ENCODE measurements around the gene DHRS9. TPM values are rescaled to one million over a fixed set of nuclear protein-coding genes. Genes with fewer than 3 reads are reported as not detected.

DHRS9 gene
- total and polyA plus RNA-seq, 2 experiments from 2014 or later: not detected

DNA sequence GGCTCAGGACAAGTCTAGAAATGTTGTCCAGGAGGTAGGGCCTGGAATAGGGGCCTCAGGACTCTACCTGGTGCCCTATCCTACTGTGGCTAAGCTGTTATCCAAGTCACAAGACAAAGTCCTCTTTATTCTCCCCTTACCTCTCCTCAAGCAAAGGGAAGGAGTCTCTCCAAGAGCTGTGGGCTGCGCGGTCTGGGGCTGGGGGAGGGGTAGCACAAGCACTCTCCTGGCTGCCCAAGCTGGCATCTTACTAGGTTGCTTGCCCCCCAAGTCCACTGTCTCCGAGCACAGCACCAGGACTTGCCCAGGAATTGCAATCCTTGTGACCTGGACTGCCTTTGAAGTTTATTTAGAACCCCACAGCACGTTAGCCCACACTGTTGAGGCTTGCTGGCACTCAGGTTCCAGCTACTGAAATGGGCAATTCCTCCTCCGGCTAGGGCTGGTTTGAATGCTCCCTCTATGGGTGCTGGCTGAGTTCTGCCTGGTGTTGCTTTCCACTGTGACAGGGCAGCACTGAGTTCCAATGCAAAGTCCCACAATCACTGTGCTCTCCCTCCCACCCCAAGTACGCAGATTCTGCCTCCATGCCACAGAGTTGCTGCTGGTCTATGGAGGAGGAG is 18.5 kb downstream of the DHRS9 start:
- no peak overlapping the region for H2AFZ ChIP-seq
- 22% methylated on average over 6 of the region's 6 CpGs for WGBS, 2 experiments (ENCODE audit: low coverage in 1 of 2, low lambda C conversion rate in 2 of 2, missing lambda C conversion rate in 2 of 2)
- in situ Hi-C loops (cut with MboI): no loop called here

DNA sequence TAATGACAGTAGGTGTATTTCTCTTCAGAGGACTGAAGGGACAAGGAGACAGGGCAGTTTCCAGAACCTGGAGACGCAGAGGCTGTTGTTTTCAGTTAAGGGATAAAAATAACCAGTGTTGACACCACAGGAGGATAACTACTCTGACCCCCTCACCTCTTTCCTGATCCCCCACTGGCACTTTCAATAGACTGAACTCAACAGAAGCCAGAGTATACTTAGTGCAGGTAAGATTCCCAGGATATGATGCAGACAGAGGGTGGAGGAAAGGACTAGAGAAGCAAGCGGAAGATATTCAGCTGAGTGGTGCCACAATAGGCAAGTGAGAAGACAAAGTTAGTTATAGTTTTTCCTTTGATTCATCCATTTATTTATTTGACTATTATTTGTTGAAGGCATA is 19.8 kb downstream of the DHRS9 start:
- H3K27ac ChIP-seq: no peak overlapping the region
- H3K27me3 ChIP-seq (replicated peaks; ENCODE audit: insufficient read depth): peaks cover 30% of the 10 kb centered on the region; the same call in 1 of the 2 replicates
- in situ Hi-C loops (cut with MboI): no loop called here
- no peak for DNase-seq
- H3K9me3 ChIP-seq (ENCODE audit: low read depth): no peaks in the 10 kb centered on the region
- H3K4me1 ChIP-seq (ENCODE audit: insufficient read depth): 0 out of 2 replicates have a peak, but pooled peaks cover 3% of the 10 kb centered on the region
- 39 to 41% methylated on average over 2 of the region's 2 CpGs for WGBS, 2 experiments (ENCODE audit: low coverage in 1 of 2, low lambda C conversion rate in 2 of 2, missing lambda C conversion rate in 2 of 2)
- H3F3A ChIP-seq (ENCODE audit: insufficient read depth): no peaks in the 10 kb centered on the region
- no peaks in the 10 kb centered on the region for H3K36me3 ChIP-seq (ENCODE audit: low read depth)
- TF ChIP-seq EZH2 (IDR thresholded peaks at IDR 0.05; ENCODE audit: insufficient read depth, poor library complexity, severe bottlenecking): no peak
- TF ChIP-seq EZH2phosphoT487 (IDR thresholded peaks at IDR 0.05; ENCODE audit: insufficient read depth, low read depth): no peak
- no peak overlapping the region for H2AFZ ChIP-seq
- H3K4me2 ChIP-seq (ENCODE audit: unreplicated experiment): no peak overlapping the region
- no peaks in the 10 kb centered on the region for H3K79me2 ChIP-seq (ENCODE audit: insufficient read depth)
- no peaks in the 10 kb centered on the region for H3K9me2 ChIP-seq (ENCODE audit: insufficient read depth)
- H3K4me3 ChIP-seq: no peak overlapping the region
- H4K20me1 ChIP-seq (ENCODE audit: insufficient read depth): no peaks in the 10 kb centered on the region
- H3K9ac ChIP-seq: no peak overlapping the region

More for the DNA sequence above, 18.5 kb downstream of the DHRS9 start:
- Histone ChIP-seq H3K79me2 (ENCODE audit: insufficient read depth) (no peaks in the 10 kb centered on the region), H3F3A (ENCODE audit: insufficient read depth) (no peaks in the 10 kb centered on the region), H3K27ac (no peak overlapping the region), H3K4me3 (no peak overlapping the region), H3K9ac (no peak overlapping the region), H3K9me3 (ENCODE audit: low read depth) (no peaks in the 10 kb centered on the region), H3K4me2 (ENCODE audit: unreplicated experiment) (no peak overlapping the region), H3K36me3 (ENCODE audit: low read depth) (no peaks in the 10 kb centered on the region), H3K4me1 (ENCODE audit: insufficient read depth) (0 out of 2 replicates have a peak, but pooled peaks cover 3% of the 10 kb centered on the region), H3K27me3 (replicated peaks; ENCODE audit: insufficient read depth) (peaks cover 26% of the 10 kb centered on the region; the same call in 1 of the 2 replicates), H3K9me2 (ENCODE audit: insufficient read depth) (no peaks in the 10 kb centered on the region), H4K20me1 (ENCODE audit: insufficient read depth) (no peaks in the 10 kb centered on the region)
- DNase-seq: no peak
- TF ChIP-seq EZH2phosphoT487 (IDR thresholded peaks at IDR 0.05; ENCODE audit: insufficient read depth, low read depth): no peak
- TF ChIP-seq EZH2 (IDR thresholded peaks at IDR 0.05; ENCODE audit: insufficient read depth, poor library complexity, severe bottlenecking): no peak

DNA sequence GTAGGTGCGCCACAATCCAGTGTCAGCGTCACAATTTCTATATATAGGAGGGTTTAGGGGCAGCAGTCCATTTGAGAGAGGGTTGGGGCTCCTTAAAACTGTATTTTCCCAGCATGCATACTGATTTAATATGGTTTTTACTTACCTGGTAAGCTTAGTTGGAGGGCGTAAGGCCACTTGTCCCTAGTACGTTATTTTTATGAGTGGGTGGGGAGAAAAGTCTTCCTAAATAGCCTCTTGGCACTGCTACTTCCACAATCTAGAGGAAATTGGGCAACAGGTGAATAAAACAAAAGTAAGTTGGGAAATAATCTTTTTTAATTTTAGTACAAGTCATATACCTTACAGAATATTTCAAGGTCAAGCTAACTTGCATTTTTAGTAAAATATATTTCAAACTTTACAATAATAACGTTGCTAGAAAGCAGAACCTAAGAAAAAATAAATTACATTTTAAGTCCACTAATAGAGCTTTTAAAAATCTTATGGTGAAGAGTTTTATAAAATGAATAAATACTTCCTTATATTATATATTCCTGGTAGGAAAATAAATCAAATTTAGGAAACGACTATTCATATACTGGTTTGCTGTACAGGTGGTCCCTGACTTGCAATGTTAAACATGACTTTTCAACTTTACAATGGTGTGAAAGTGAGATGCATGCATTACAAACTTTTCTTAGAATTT is 20.9 kb downstream of the DHRS9 start:
- Histone ChIP-seq H3K27ac (no peak overlapping the region), H3K36me3 (ENCODE audit: low read depth) (no peaks in the 10 kb centered on the region), H3K9me3 (ENCODE audit: low read depth) (no peaks in the 10 kb centered on the region), H3K4me1 (ENCODE audit: insufficient read depth) (peaks cover 4% of the 10 kb centered on the region; the same call in 1 of the 2 replicates), H4K20me1 (ENCODE audit: insufficient read depth) (no peaks in the 10 kb centered on the region), H3K4me3 (no peak overlapping the region), H3K9me2 (ENCODE audit: insufficient read depth) (no peaks in the 10 kb centered on the region), H2AFZ (no peak overlapping the region), H3K79me2 (ENCODE audit: insufficient read depth) (no peaks in the 10 kb centered on the region), H3K27me3 (replicated peaks; ENCODE audit: insufficient read depth) (peaks cover 30% of the 10 kb centered on the region; the same call in 1 of the 2 replicates), H3F3A (ENCODE audit: insufficient read depth) (peaks cover 3% of the 10 kb centered on the region; the same call in 1 of the 2 replicates), H3K4me2 (ENCODE audit: unreplicated experiment) (no peak overlapping the region), H3K9ac (no peak overlapping the region)
- in situ Hi-C loops (cut with MboI): no loop called here
- DNase-seq: no peak
- TF ChIP-seq EZH2 (IDR thresholded peaks at IDR 0.05; ENCODE audit: insufficient read depth, poor library complexity, severe bottlenecking) (no peak), EZH2phosphoT487 (IDR thresholded peaks at IDR 0.05; ENCODE audit: insufficient read depth, low read depth) (no peak)
- 36 to 40% methylated on average over 6 of the region's 6 CpGs for WGBS, 2 experiments (ENCODE audit: low coverage in 1 of 2, low lambda C conversion rate in 2 of 2, missing lambda C conversion rate in 2 of 2)

DNA sequence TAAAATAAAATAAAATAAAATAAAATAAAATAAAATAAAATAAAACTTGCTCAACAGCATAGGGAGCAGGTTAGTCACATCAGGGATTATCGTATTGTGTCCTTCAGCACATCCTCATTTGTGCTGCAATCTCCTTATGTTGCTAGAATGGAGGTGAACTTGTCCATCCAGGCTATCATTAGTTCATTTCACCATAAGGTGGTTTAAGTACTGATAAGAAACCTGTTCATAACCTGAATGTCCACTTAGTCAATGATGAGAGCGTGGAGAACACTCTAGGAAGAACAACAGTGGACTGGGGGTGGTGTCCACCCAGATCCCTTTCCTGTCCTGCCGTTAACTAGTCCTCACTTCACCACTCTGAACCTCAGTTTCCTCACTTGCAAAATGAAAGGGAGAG is 21.9 kb downstream of the DHRS9 start:
- Histone ChIP-seq H3K27me3 (replicated peaks; ENCODE audit: insufficient read depth) (peaks cover 33% of the 10 kb centered on the region; the same call in 1 of the 2 replicates), H3K36me3 (ENCODE audit: low read depth) (no peaks in the 10 kb centered on the region), H3K79me2 (ENCODE audit: insufficient read depth) (no peaks in the 10 kb centered on the region), H4K20me1 (ENCODE audit: insufficient read depth) (no peaks in the 10 kb centered on the region), H3F3A (ENCODE audit: insufficient read depth) (peaks cover 11% of the 10 kb centered on the region; the same call in 1 of the 2 replicates), H3K27ac (no peak overlapping the region), H2AFZ (no peak overlapping the region), H3K9me3 (ENCODE audit: low read depth) (no peaks in the 10 kb centered on the region), H3K4me2 (ENCODE audit: unreplicated experiment) (no peak overlapping the region), H3K9ac (no peak overlapping the region), H3K9me2 (ENCODE audit: insufficient read depth) (no peaks in the 10 kb centered on the region), H3K4me1 (ENCODE audit: insufficient read depth) (peaks cover 10% of the 10 kb centered on the region; the same call in 1 of the 2 replicates), H3K4me3 (no peak overlapping the region)
- TF ChIP-seq EZH2phosphoT487 (IDR thresholded peaks at IDR 0.05; ENCODE audit: insufficient read depth, low read depth) (no peak), EZH2 (IDR thresholded peaks at IDR 0.05; ENCODE audit: insufficient read depth, poor library complexity, severe bottlenecking) (no peak)
- in situ Hi-C loops (cut with MboI): no loop called here
- WGBS, 2 experiments (ENCODE audit: low coverage in 1 of 2, low lambda C conversion rate in 2 of 2, missing lambda C conversion rate in 2 of 2): 26 to 29% methylated on average over 3 of the region's 3 CpGs
- no peak for DNase-seq
